Endothelial cell (in vitro differentiated cells): Measurements from ENCODE around the gene TMEM38A. TPM values are rescaled to one million over a fixed set of nuclear protein-coding genes. Genes with fewer than 3 reads are reported as not detected.

Source experiments
- DNase-seq: peaks from one replicate; pipeline ENCODE4 v3.0.0; 2021; ENCODE audit warnings: low spot score
- H3K27ac Mint-ChIP-seq: one replicate; pipeline ENCODE4 v1.8.0; 2021; ENCODE audit warnings: mixed read lengths, inconsistent platforms; ENCODE audit not compliant: unreplicated experiment
- H3K27me3 Mint-ChIP-seq: one replicate; pipeline ENCODE4 v1.8.0; 2021; ENCODE audit warnings: mild to moderate bottlenecking, moderate library complexity, mixed read lengths, inconsistent platforms; ENCODE audit not compliant: unreplicated experiment
- H3K36me3 Mint-ChIP-seq: one replicate; pipeline ENCODE4 v1.8.0; 2021; ENCODE audit warnings: mild to moderate bottlenecking, low read depth, mixed read lengths, inconsistent platforms; ENCODE audit not compliant: unreplicated experiment
- H3K4me1 Mint-ChIP-seq: one replicate; pipeline ENCODE4 v1.8.0; 2021; ENCODE audit warnings: mild to moderate bottlenecking, mixed read lengths, inconsistent platforms; ENCODE audit not compliant: unreplicated experiment
- H3K4me3 Mint-ChIP-seq: one replicate; pipeline ENCODE4 v1.8.0; 2021; ENCODE audit warnings: mild to moderate bottlenecking, mixed read lengths, inconsistent platforms; ENCODE audit not compliant: unreplicated experiment
- H3K9me3 Mint-ChIP-seq: one replicate; pipeline ENCODE4 v1.8.0; 2021; ENCODE audit warnings: mixed read lengths, inconsistent platforms; ENCODE audit not compliant: unreplicated experiment
- CTCF ChIP-seq: fragments of 200-600 bp; sonication (generic); IDR thresholded peaks from one replicate; pipeline ENCODE4 v1.5.0; 2021; ENCODE audit warnings: antibody characterized with exemption; ENCODE audit not compliant: unreplicated experiment
- total RNA-seq: library from RNA; stranded (reverse); fragmentation: NEBNext Ultra II Directional; extraction: Animal tissue kit (Norgen Biotek cat#: 25700); gene quantifications from one replicate; pipeline ENCODE4 v1.2.1, GENCODE V29; 2021; ENCODE audit not compliant: unreplicated experiment

The TMEM38A gene
- total RNA-seq, 1 donor from 2014 or later: 0.36 TPM

- Mint-ChIP-seq H3K4me3 (peak overlapping the region; percentile 94), H3K27ac (peak overlapping the region; percentile 64), H3K4me1 (peaks cover 23% of the 10 kb centered on the region), H3K9me3 (no peaks in the 10 kb centered on the region), H3K36me3 (peaks cover 11% of the 10 kb centered on the region), H3K27me3 (peaks cover 8% of the 10 kb centered on the region)
- no peak for DNase-seq
- TF ChIP-seq CTCF: no peak
Observed at GRCh38 chr19:16628984-16629691, 31.8 kb upstream of the TMEM38A start.

- DNase-seq: no peak
- H3K4me3 Mint-ChIP-seq: no peak overlapping the region
- no peaks in the 10 kb centered on the region for H3K9me3 Mint-ChIP-seq
- H3K4me1 Mint-ChIP-seq: peaks cover 11% of the 10 kb centered on the region
- H3K36me3 Mint-ChIP-seq: peaks cover 4% of the 10 kb centered on the region
- peaks cover 6% of the 10 kb centered on the region for H3K27me3 Mint-ChIP-seq
- H3K27ac Mint-ChIP-seq: no peak overlapping the region
- TF ChIP-seq CTCF: no peak
Observed at GRCh38 chr19:16631465-16631864, 29.5 kb upstream of the TMEM38A start.

- H3K4me3 Mint-ChIP-seq: no peak overlapping the region
- no peaks in the 10 kb centered on the region for H3K9me3 Mint-ChIP-seq
- peaks cover 1% of the 10 kb centered on the region for H3K27me3 Mint-ChIP-seq
- no peaks in the 10 kb centered on the region for H3K4me1 Mint-ChIP-seq
- H3K27ac Mint-ChIP-seq: no peak overlapping the region
- peaks cover 14% of the 10 kb centered on the region for H3K36me3 Mint-ChIP-seq
- TF ChIP-seq CTCF: no peak
- no peak for DNase-seq
Observed at GRCh38 chr19:16637535-16637934, 23.4 kb upstream of the TMEM38A start.

- TF ChIP-seq CTCF: no peak
- H3K36me3 Mint-ChIP-seq: peaks cover 16% of the 10 kb centered on the region
- H3K27me3 Mint-ChIP-seq: peaks cover 1% of the 10 kb centered on the region
- no peak for DNase-seq
- H3K4me1 Mint-ChIP-seq: no peaks in the 10 kb centered on the region
- H3K9me3 Mint-ChIP-seq: no peaks in the 10 kb centered on the region
- no peak overlapping the region for H3K4me3 Mint-ChIP-seq
- H3K27ac Mint-ChIP-seq: no peak overlapping the region
Observed at GRCh38 chr19:16638666-16639065, 22.3 kb upstream of the TMEM38A start.

GRCh38 chr19:16640951-16641350 lies 20.0 kb upstream of the TMEM38A start:
- Mint-ChIP-seq H3K27ac (no peak overlapping the region), H3K36me3 (peaks cover 23% of the 10 kb centered on the region), H3K9me3 (no peaks in the 10 kb centered on the region), H3K4me1 (no peaks in the 10 kb centered on the region), H3K4me3 (no peak overlapping the region), H3K27me3 (peaks cover 1% of the 10 kb centered on the region)
- no peak for DNase-seq
- TF ChIP-seq CTCF: no peak
